Motor neuron (in vitro differentiated cells): ENCODE data around the gene ACTA2. TPM values are rescaled to one million over a fixed set of nuclear protein-coding genes. Genes with fewer than 3 reads are reported as not detected.

Experiments
- ATAC-seq, 8 experiments: fragments of 200-7000 bp; cut with Tn5 transposase; replicated peaks in 6 of 8; 2 replicates each; pipeline ENCODE4 v1.8.0; 2021; ENCODE audit warnings: mild to moderate bottlenecking in 8 of 8, moderate library complexity in 8 of 8
- H3K27ac ChIP-seq, 2 donors: fragments of 250-450 bp; sonication (Bioruptor Pico); 2 replicates each; pipeline ENCODE4 v1.9.0; 2021; ENCODE audit warnings: antibody characterized with exemption in 2 of 2, mild to moderate bottlenecking in 2 of 2, moderate library complexity in 1 of 2
- H3K4me1 ChIP-seq, 2 donors: fragments of 250-450 bp; sonication (Bioruptor Pico); replicated peaks in 1 of 2; 2 replicates each; pipeline ENCODE4 v1.6.1; 2021; ENCODE audit warnings: antibody characterized with exemption in 2 of 2, mild to moderate bottlenecking in 2 of 2, moderate library complexity in 1 of 2
- H3K4me3 ChIP-seq, 5 donors: fragments of 250-450 bp; sonication (Bioruptor Pico); 2 replicates each; pipeline ENCODE4 v1.9.0; 2021; ENCODE audit warnings: antibody characterized with exemption in 5 of 5, mild to moderate bottlenecking in 5 of 5, moderate library complexity in 4 of 5
- WGBS, 10 experiments: fragments of 450-650 bp; shearing (Covaris generic); methylation state at CpG; one replicate each; pipeline ENCODE4 v1.0.0; 2022; 5-methylcytosine and 5-hydroxymethylcytosine counted together
- in situ Hi-C, 9 experiments: fragments of 400-800 bp; cut with MboI; loops; one replicate each; pipeline ENCODE4 v1.15.0; 2021; ENCODE audit warnings: low sequenced_read_pairs in 9 of 9, low pct_unique_long_range_greater_than_20kb in 2 of 9; ENCODE audit not compliant: unreplicated experiment in 9 of 9
- total RNA-seq, 8 experiments: library from RNA; unstranded; fragments of 300-600 nt; gene quantifications; 2 replicates each; pipeline versions ENCODE4 v1.2.3 to v1.2.4, GENCODE V29; 2022

Gene ACTA2
- total RNA-seq, 8 experiments from 2014 or later, result 2.8 to 317 (median 19.6) TPM

DNA sequence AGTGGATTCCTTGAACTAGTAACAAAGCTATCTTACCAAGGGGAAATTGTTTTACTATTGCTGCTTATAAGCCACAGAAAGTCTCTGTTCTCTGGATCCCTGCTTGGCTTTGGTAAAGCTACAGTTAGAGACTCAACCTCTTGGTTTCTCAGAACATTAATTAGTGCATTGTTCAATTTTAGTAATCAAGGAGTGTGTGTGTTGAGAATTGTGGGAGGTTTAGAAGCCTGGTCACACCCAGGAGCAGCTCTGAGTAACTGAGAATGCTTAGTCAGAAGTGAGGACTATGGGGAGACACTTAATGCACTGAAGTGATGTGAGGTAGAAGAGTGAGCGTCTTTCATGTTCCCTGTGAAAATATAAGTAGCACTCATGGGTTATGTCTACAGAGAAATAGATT, 8.2 kb upstream of the ACTA2 start:
- 40 to 100% (median 86%) methylated on average over 1 of the region's 1 CpG; no CpG with 5 or more reads in 3 of the 10 experiments for WGBS, 10 experiments
- Histone ChIP-seq H3K4me3 (no peak overlapping the region), H3K27ac (no peak overlapping the region), H3K4me1 (no peaks in the 10 kb centered on the region)
- in situ Hi-C loops, result no loop called here
- peak in 2 of 8 experiments; percentile 66 to 85 for ATAC-seq

GRCh38 chr10:88958721-88959120, 6.1 kb upstream of the ACTA2 start:
- no peak for ATAC-seq
- in situ Hi-C loops, result no loop called here
- no peak overlapping the region for H3K27ac ChIP-seq
- H3K4me3 ChIP-seq, result no peak overlapping the region
- peaks cover 0 to 3% of the 10 kb centered on the region in 2 donors for H3K4me1 ChIP-seq
- WGBS, 10 experiments, result 30 to 100% (median 100%) methylated on average over 1 to 6 of the region's 6 CpGs

DNA sequence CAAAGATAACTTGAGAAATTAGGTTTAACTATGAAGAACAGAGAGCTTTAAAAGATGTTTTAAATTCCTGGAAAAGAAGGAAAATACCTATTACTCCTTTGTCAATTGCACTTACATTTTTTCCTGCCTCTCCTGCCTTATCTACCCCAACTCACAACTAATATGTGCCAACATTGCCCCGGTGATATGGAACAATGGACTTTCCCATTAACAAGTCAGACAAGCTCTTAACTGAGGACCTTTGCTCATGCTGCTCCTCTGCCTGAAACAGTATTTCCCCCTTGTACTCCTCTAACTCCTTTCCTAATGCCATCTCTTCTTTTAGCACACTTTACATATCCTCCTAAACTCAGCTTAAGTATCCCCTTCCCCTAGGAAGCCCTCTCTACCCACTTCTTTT, 4.8 kb upstream of the ACTA2 start:
- in situ Hi-C loops, result no loop called here
- ATAC-seq, result no peak
- 88 to 100% (median 100%) methylated on average over 1 of the region's 1 CpG; no CpG with 5 or more reads in 4 of the 10 experiments for WGBS, 10 experiments
- Histone ChIP-seq H3K4me3 (no peak overlapping the region), H3K4me1 (peaks cover 0 to 3% of the 10 kb centered on the region in 2 donors), H3K27ac (no peak overlapping the region)

GRCh38 chr10:88954458-88955083, 2.0 kb upstream of the ACTA2 start:
- Histone ChIP-seq H3K27ac (no peak overlapping the region), H3K4me1 (peaks cover 0 to 8% of the 10 kb centered on the region in 2 donors), H3K4me3 (no peak overlapping the region)
- in situ Hi-C loops, result no loop called here
- peak in 1 of 8 experiments; percentile 23 for ATAC-seq
- 90 to 100% (median 95%) methylated on average over 2 to 4 of the region's 4 CpGs for WGBS, 10 experiments

- in situ Hi-C loops, result no loop called here
- no peak overlapping the region for H3K4me3 ChIP-seq
- peaks cover 0 to 8% of the 10 kb centered on the region in 2 donors for H3K4me1 ChIP-seq
- no peak overlapping the region for H3K27ac ChIP-seq
- WGBS, 10 experiments, result 73 to 100% (median 94%) methylated on average over 1 to 5 of the region's 5 CpGs; no CpG with 5 or more reads in 1 of the 10 experiments
- no peak for ATAC-seq
These were observed 1.1 kb upstream of the ACTA2 start for GRCh38 chr10:88953662-88954061.

- ATAC-seq, result no peak
- Histone ChIP-seq H3K4me3 (no peak overlapping the region), H3K27ac (no peak overlapping the region), H3K4me1 (peaks cover 0 to 10% of the 10 kb centered on the region in 2 donors)
- in situ Hi-C loops, result loop anchor here in 3 of 9 experiments (25.0 kb wide), 2 partner anchors 113 to 262 kb away; partner anchors contain the start of gene CH25H (in 3 of the 3)
- 67 to 100% (median 87%) methylated on average over 2 to 3 of the region's 3 CpGs; no CpG with 5 or more reads in 1 of the 10 experiments for WGBS, 10 experiments
These were observed 2.4 kb downstream of the ACTA2 start for GRCh38 chr10:88949912-88950837.

- no peak for ATAC-seq
- in situ Hi-C loops, result loop anchor here in 3 of 9 experiments (25.0 kb wide), 2 partner anchors 112 to 263 kb away; partner anchors contain the start of gene CH25H (in 3 of the 3)
- H3K4me3 ChIP-seq, result no peak overlapping the region
- no peak overlapping the region for H3K27ac ChIP-seq
- peaks cover 0 to 7% of the 10 kb centered on the region in 2 donors for H3K4me1 ChIP-seq
- WGBS, 10 experiments, result 85 to 100% (median 100%) methylated on average over 1 to 2 of the region's 2 CpGs; no CpG with 5 or more reads in 2 of the 10 experiments
These were observed 3.5 kb downstream of the ACTA2 start for GRCh38 chr10:88949051-88949450.

- 40 to 100% (median 83%) methylated on average over 1 to 4 of the region's 6 CpGs; no CpG with 5 or more reads in 3 of the 10 experiments for WGBS, 10 experiments
- Histone ChIP-seq H3K4me1 (peaks cover 0 to 7% of the 10 kb centered on the region in 2 donors), H3K27ac (no peak overlapping the region), H3K4me3 (no peak overlapping the region)
- ATAC-seq, result no peak
- in situ Hi-C loops, result loop anchor here in 3 of 9 experiments (25.0 kb wide), 2 partner anchors 110 to 265 kb away; partner anchors contain the start of gene CH25H (in 3 of the 3)
These were observed 5.5 kb downstream of the ACTA2 start for GRCh38 chr10:88946965-88947590.

DNA sequence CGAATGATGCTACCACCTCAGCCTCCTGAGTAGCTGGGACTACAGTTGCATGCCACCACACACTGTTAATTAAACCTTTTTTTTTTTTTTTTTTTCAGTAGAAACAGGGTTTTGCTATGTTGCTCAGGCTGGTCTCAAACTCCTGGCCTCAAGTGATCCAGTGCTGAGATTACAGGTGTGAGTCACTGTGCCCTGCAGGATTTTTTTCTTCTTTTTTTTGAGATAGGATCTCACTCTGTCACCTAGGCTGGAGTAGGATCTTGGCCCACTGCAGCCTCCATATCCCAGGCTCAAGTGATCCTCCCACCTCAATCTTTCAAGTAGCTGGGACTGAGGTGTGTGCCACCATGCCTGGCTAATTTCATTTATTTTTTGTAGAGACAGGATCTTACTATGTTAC, 6.4 kb downstream of the ACTA2 start:
- ATAC-seq, result no peak
- Histone ChIP-seq H3K27ac (no peak overlapping the region), H3K4me1 (peaks cover 0 to 2% of the 10 kb centered on the region in 2 donors), H3K4me3 (no peak overlapping the region)
- WGBS, 10 experiments, result 80 to 100% (median 100%) methylated on average over 1 of the region's 1 CpG; no CpG with 5 or more reads in 2 of the 10 experiments
- in situ Hi-C loops, result loop anchor here in 3 of 9 experiments (25.0 kb wide), 2 partner anchors 109 to 266 kb away; partner anchors contain the start of gene CH25H (in 3 of the 3)

DNA sequence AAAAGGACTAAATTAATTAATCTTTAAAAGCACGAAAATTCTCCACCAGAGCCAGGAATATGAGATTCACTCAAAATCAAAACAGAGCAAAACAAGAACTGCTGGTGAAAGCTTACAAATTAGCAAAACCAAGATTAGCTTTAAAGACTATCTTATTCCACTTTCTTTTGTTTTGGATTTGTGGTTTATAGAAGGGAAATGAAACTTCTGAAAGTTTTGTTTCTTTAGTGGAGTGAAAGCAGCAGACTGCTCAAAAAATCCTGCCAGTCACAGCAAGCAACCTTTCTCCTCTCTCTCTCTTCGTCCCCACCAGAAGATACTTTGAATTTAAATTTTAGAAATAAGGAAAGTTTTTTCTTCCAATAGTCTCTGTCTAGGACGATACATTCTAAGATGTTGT, 7.8 kb downstream of the ACTA2 start:
- 50 to 94% (median 77%) methylated on average over 1 to 3 of the region's 3 CpGs for WGBS, 10 experiments
- Histone ChIP-seq H3K4me3 (no peak overlapping the region), H3K27ac (no peak overlapping the region), H3K4me1 (peaks cover 0 to 2% of the 10 kb centered on the region in 2 donors)
- in situ Hi-C loops, result loop anchor here in 3 of 9 experiments (25.0 kb wide), 2 partner anchors 108 to 267 kb away; partner anchors contain the start of gene CH25H (in 3 of the 3)
- no peak for ATAC-seq

GRCh38 chr10:88943778-88944177, 8.8 kb downstream of the ACTA2 start:
- Histone ChIP-seq H3K4me1 (peaks cover 0 to 2% of the 10 kb centered on the region in 2 donors), H3K4me3 (no peak overlapping the region), H3K27ac (no peak overlapping the region)
- no peak for ATAC-seq
- 90 to 100% methylated on average over 2 to 3 of the region's 3 CpGs; no CpG with 5 or more reads in 8 of the 10 experiments for WGBS, 10 experiments
- in situ Hi-C loops, result loop anchor here in 3 of 9 experiments (25.0 kb wide), 2 partner anchors 106 to 269 kb away; partner anchors contain the start of gene CH25H (in 3 of the 3)

DNA sequence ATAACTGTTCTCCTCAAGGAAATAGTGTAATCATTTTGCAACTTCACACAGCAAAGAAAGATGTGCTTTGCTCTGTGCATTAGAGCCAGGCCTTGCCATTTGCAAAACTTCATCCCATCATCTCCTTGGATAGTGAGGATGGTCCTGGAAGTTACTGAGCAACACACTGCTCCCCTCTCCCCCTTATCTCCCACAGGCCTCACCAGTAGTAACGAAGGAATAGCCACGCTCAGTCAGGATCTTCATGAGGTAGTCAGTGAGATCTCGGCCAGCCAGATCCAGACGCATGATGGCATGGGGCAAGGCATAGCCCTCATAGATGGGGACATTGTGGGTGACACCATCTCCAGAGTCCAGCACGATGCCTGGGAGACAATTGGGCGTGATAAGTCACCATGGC, 11.5 kb downstream of the ACTA2 start:
- no peak for ATAC-seq
- 40 to 97% (median 83%) methylated on average over 1 to 6 of the region's 6 CpGs; no CpG with 5 or more reads in 2 of the 10 experiments for WGBS, 10 experiments
- no peaks in the 10 kb centered on the region for H3K4me1 ChIP-seq
- in situ Hi-C loops, result loop anchor here in 3 of 9 experiments (25.0 kb wide), 2 partner anchors 104 to 271 kb away; partner anchors contain the start of gene CH25H (in 3 of the 3)
- H3K27ac ChIP-seq, result no peak overlapping the region
- H3K4me3 ChIP-seq, result no peak overlapping the region
